Urothelium cell line (cell line): Measurements from ENCODE around the gene ERC1.
"Not testable (repeated sequence)": the region's sequence is repeated elsewhere in the genome, so short reads cannot be mapped to it uniquely, and the experiment has no call there.

Experiments
- DNase-seq: peaks from one replicate; pipeline ENCODE4 v3.0.0; 2011; ENCODE audit warnings: low spot score, mixed read lengths
- FAIRE-seq: peaks from 2 replicates; lab custom pipeline; 2011; peaks lifted over from hg19 to GRCh38; lab: Jason Lieb, UNC

ERC1 gene

GRCh38 chr12:1343422-1343821 is 352.4 kb downstream of the ERC1 start:
- FAIRE-seq (no peak), DNase-seq (no peak)

GRCh38 chr12:1344245-1344644 is 353.2 kb downstream of the ERC1 start:
- FAIRE-seq, result no peak
- no peak for DNase-seq

- DNase-seq (no peak), FAIRE-seq (no peak)
These were observed 355.1 kb downstream of the ERC1 start for GRCh38 chr12:1346126-1346525.

- DNase-seq (no peak), FAIRE-seq (no peak)
These were observed 356.3 kb downstream of the ERC1 start for GRCh38 chr12:1347294-1347693.

- DNase-seq (no peak), FAIRE-seq (no peak)
These were observed 357.6 kb downstream of the ERC1 start for GRCh38 chr12:1348606-1349005.

- DNase-seq, result peak; percentile 89
- FAIRE-seq, result peak; percentile 92
These were observed 359.3 kb downstream of the ERC1 start for GRCh38 chr12:1350055-1350933.

GRCh38 chr12:1350934-1351240 is 359.9 kb downstream of the ERC1 start:
- FAIRE-seq (no peak), DNase-seq (no peak)

- no peak for DNase-seq
- no peak for FAIRE-seq
These were observed 360.9 kb downstream of the ERC1 start for GRCh38 chr12:1351926-1352325.

- DNase-seq, result no peak
- no peak for FAIRE-seq
These were observed 362.4 kb downstream of the ERC1 start for GRCh38 chr12:1353451-1353850.

GRCh38 chr12:1355396-1355795 is 364.4 kb downstream of the ERC1 start:
- no peak for DNase-seq
- FAIRE-seq, result peak; percentile 46

- FAIRE-seq, DNase-seq: not testable (repeated sequence)
These were observed 364.8 kb downstream of the ERC1 start for GRCh38 chr12:1355871-1356270.

- DNase-seq (no peak), FAIRE-seq (no peak)
These were observed 365.3 kb downstream of the ERC1 start for GRCh38 chr12:1356285-1356684.

- FAIRE-seq (peak; percentile 98), DNase-seq (peak; percentile 80)
These were observed 366.1 kb downstream of the ERC1 start for GRCh38 chr12:1357171-1357570.

GRCh38 chr12:1357711-1358110 is 366.7 kb downstream of the ERC1 start:
- no peak for DNase-seq
- no peak for FAIRE-seq

GRCh38 chr12:1360441-1361210 is 369.6 kb downstream of the ERC1 start:
- no peak for FAIRE-seq
- peak; percentile 71 for DNase-seq

GRCh38 chr12:1362143-1362662 is 371.2 kb downstream of the ERC1 start:
- DNase-seq (no peak), FAIRE-seq (no peak)

- peak; percentile 87 for FAIRE-seq
- no peak for DNase-seq
These were observed 374.7 kb downstream of the ERC1 start for GRCh38 chr12:1365703-1366102.

- FAIRE-seq (no peak), DNase-seq (no peak)
These were observed 376.6 kb downstream of the ERC1 start for GRCh38 chr12:1367331-1368291.

- FAIRE-seq (no peak), DNase-seq (no peak)
These were observed 378.4 kb downstream of the ERC1 start for GRCh38 chr12:1369460-1369859.

GRCh38 chr12:1369938-1370500 is 379.0 kb downstream of the ERC1 start:
- FAIRE-seq (no peak), DNase-seq (no peak)
